CD14-positive monocyte (primary cell): ENCODE measurements around the gene RFX1. TPM values are rescaled to one million over a fixed set of nuclear protein-coding genes. Genes with fewer than 3 reads are reported as not detected.
A peak's percentile ranks its signal among the peaks of the same experiment; 100 is the strongest.

Experiments used
- DNase-seq, 3 donors: peaks; one replicate each; pipeline ENCODE4 v3.0.0-alpha.2; 2011 to 2022
- H2AFZ ChIP-seq: 2 replicates; pipeline ENCODE4 v1.6.0; 2012; ENCODE audit warnings: mild to moderate bottlenecking, low read depth, low read length, inconsistent platforms; ENCODE audit not compliant: insufficient read depth, poor library complexity, severe bottlenecking
- H3K27ac ChIP-seq, 2 donors: 1 replicate in 1 of 2; 2 replicates in 1 of 2; pipeline ENCODE4 v1.5.1; 2012 to 2013; ENCODE audit warnings: low read length in 2 of 2, control low read depth in 1 of 2, inconsistent platforms in 1 of 2, low read depth in 1 of 2, mild to moderate bottlenecking in 1 of 2
- H3K27me3 ChIP-seq, 2 donors: one replicate each; pipeline versions ENCODE4 v1.6.0 to v1.6.1; 2011 to 2013; ENCODE audit warnings: low read length in 2 of 2; ENCODE audit not compliant: control insufficient read depth in 2 of 2, insufficient read depth in 2 of 2
- H3K36me3 ChIP-seq, 2 donors: replicated peaks in 1 of 2; 1 replicate in 1 of 2; 2 replicates in 1 of 2; pipeline versions ENCODE4 v1.5.1 to v1.6.1; 2012 to 2013; ENCODE audit warnings: low read length in 2 of 2, control low read depth in 1 of 2, inconsistent platforms in 1 of 2, mild to moderate bottlenecking in 1 of 2; ENCODE audit not compliant: insufficient read depth in 2 of 2, control insufficient read depth in 1 of 2
- H3K4me1 ChIP-seq, 2 donors: 1 replicate in 1 of 2; 2 replicates in 1 of 2; pipeline versions ENCODE4 v1.5.1 to v1.6.1; 2012 to 2013; ENCODE audit warnings: low read length in 2 of 2, control low read depth in 1 of 2, inconsistent platforms in 1 of 2, mild to moderate bottlenecking in 1 of 2, moderate library complexity in 1 of 2; ENCODE audit not compliant: insufficient read depth in 2 of 2, control insufficient read depth in 1 of 2
- H3K4me2 ChIP-seq: replicated peaks from 2 replicates; pipeline ENCODE3; 2012; ENCODE audit warnings: low read length, moderate library complexity, mild to moderate bottlenecking; ENCODE audit not compliant: poor library complexity, severe bottlenecking; ENCODE audit errors: extremely low read depth
- H3K4me3 ChIP-seq, 3 experiments: fragments of 200-600 bp in 1 of 3; sonication (generic) in 1 of 3; replicated peaks in 1 of 3; 1 replicate in 2 of 3; 2 replicates in 1 of 3; pipeline ENCODE4 v1.5.1; 2011 to 2013; ENCODE audit warnings: low read length in 3 of 3, mild to moderate bottlenecking in 3 of 3, control low read depth in 2 of 3, low read depth in 2 of 3, inconsistent platforms in 1 of 3, moderate library complexity in 1 of 3
- H3K79me2 ChIP-seq: 2 replicates; pipeline ENCODE4 v1.6.0; 2012; ENCODE audit warnings: mild to moderate bottlenecking, control low read depth, inconsistent platforms, low read length, moderate library complexity; ENCODE audit not compliant: insufficient read depth
- H3K9ac ChIP-seq: 2 replicates; pipeline ENCODE4 v1.6.0; 2017; ENCODE audit warnings: low read length, mild to moderate bottlenecking; ENCODE audit not compliant: insufficient read depth, poor library complexity, severe bottlenecking
- H3K9me3 ChIP-seq, 2 donors: replicated peaks in 1 of 2; 1 replicate in 1 of 2; 2 replicates in 1 of 2; pipeline versions ENCODE4 v1.5.1 to v1.6.1; 2012 to 2013; ENCODE audit warnings: low read length in 2 of 2, control low read depth in 1 of 2; ENCODE audit not compliant: control insufficient read depth in 1 of 2, insufficient read depth in 1 of 2
- H4K20me1 ChIP-seq: 2 replicates; pipeline ENCODE4 v1.6.0; 2012; ENCODE audit warnings: mild to moderate bottlenecking, low read length, control low read depth, moderate library complexity; ENCODE audit not compliant: insufficient read depth
- H3K27ac Mint-ChIP-seq, 7 donors: one replicate each; pipeline ENCODE4 v1.8.0; 2020; ENCODE audit warnings: mild to moderate bottlenecking in 7 of 7, mixed read lengths in 7 of 7, moderate library complexity in 6 of 7, inconsistent platforms in 2 of 7
- H3K27me3 Mint-ChIP-seq, 3 donors: one replicate each; pipeline ENCODE4 v1.8.0; 2021 to 2022; ENCODE audit warnings: low read depth in 3 of 3, mild to moderate bottlenecking in 3 of 3, mixed read lengths in 3 of 3, moderate library complexity in 3 of 3, inconsistent platforms in 1 of 3
- H3K36me3 Mint-ChIP-seq, 2 donors: one replicate each; pipeline ENCODE4 v1.8.0; 2020; ENCODE audit warnings: mixed read lengths in 2 of 2, inconsistent platforms in 1 of 2, mild to moderate bottlenecking in 1 of 2
- H3K4me1 Mint-ChIP-seq: one replicate; pipeline ENCODE4 v1.8.0; 2020; ENCODE audit warnings: mild to moderate bottlenecking, mixed read lengths
- H3K4me3 Mint-ChIP-seq, 2 donors: one replicate each; pipeline ENCODE4 v1.8.0; 2020; ENCODE audit warnings: mild to moderate bottlenecking in 2 of 2, mixed read lengths in 2 of 2, moderate library complexity in 1 of 2
- H3K9me3 Mint-ChIP-seq, 7 donors: one replicate each; pipeline ENCODE4 v1.8.0; 2020 to 2022; ENCODE audit warnings: mixed read lengths in 7 of 7, mild to moderate bottlenecking in 6 of 7, moderate library complexity in 6 of 7, inconsistent platforms in 2 of 7
- WGBS: methylation state at CpG from one replicate; pipeline ENCODE4 v1.1.5; 2013; ENCODE audit warnings: missing lambda C conversion rate; ENCODE audit not compliant: insufficient coverage; 5-methylcytosine and 5-hydroxymethylcytosine counted together
- intact Hi-C, 2 donors: fragments of 100-400 bp; cut with micrococcal nuclease; formaldehyde crosslinking; loops; one replicate each; pipeline versions ENCODE4 v1.15.0 to v1.15.1; 2023
- polyA plus RNA-seq, 3 donors: library from polyadenylated mRNA; depleted of rRNA in 1 of 3; unstranded in 2 of 3; stranded (reverse) in 1 of 3; fragments of 300-500 nt in 2 of 3; fragments of >200 nt in 1 of 3; fragmentation: Illumina TruSeq in 2 of 3; gene quantifications; 1 replicate in 2 of 3; 2 replicates in 1 of 3; pipeline ENCODE4 v1.2.3, GENCODE V29; 2012 to 2021
- TF ChIP-seq, protein P1 (sequence below): fragments of 200-600 bp; IDR thresholded peaks from one replicate; pipeline ENCODE4 v1.8.0; 2022; ENCODE audit warnings: antibody characterized with exemption, mild to moderate bottlenecking

RFX1 gene
- polyA plus RNA-seq, 3 donors, result 0.89 to 12.8 (median 0.95) TPM

DNA sequence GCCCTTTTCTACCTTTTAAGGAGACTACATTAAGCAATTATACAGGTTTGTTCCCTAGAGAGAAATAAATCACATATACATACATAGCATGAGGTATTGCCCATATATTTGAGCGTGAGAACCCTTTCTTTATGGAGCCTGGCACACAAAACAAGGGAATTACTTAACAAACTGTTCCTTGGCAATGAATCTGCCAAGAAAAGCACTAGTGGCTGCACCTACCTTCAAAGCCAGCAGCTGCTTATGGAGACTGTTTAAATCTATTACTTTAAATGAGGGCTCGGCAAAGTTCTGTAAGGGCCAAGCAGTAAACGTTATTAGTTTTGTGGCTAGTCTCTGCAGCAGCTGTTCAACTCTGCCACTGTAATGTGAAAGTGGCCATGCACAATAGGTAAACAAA, 7.0 kb downstream of the RFX1 start:
- peaks cover 86% of the 10 kb centered on the region for H3K79me2 ChIP-seq
- H3K4me1 ChIP-seq, result peaks cover 19 to 24% of the 10 kb centered on the region in 2 donors

DNA sequence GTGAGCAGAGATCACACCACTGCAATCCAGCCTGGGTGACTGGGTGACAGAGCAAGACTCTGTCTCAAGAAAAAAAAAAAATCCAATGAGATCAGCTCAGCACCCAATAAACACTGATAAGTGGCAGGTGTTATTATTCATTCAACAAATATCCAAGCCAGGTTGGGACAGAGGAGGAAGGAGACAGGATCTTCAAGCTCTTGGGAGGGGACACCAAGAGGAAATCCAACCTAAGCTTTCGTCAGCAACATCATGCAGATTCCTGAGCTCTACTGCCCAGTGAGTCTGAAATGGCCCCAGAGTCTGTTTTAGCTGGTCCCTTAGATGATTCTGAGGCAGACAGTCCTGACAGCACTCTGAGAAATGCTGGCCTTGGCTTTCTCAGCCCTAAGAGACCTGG, 7.7 kb downstream of the RFX1 start:
- H3K9me3 ChIP-seq, result peaks cover 4 to 7% of the 10 kb centered on the region in 2 donors
- peaks cover 20 to 61% of the 10 kb centered on the region in 2 donors for H3K36me3 ChIP-seq
- Mint-ChIP-seq H3K4me1 (peaks cover 18% of the 10 kb centered on the region), H3K36me3 (peaks cover 25 to 60% of the 10 kb centered on the region in 2 donors), H3K9me3 (peaks cover 0 to 9% (median 4%) of the 10 kb centered on the region in 7 donors), H3K27ac (peak overlapping the region in 2 of 7 donors; percentile 26 to 43), H3K27me3 (peaks cover 0 to 1% (median 0%) of the 10 kb centered on the region in 3 donors), H3K4me3 (no peak overlapping the region)
- peaks cover 12 to 17% of the 10 kb centered on the region in 2 donors for H3K4me1 ChIP-seq
- no peak overlapping the region for H3K9ac ChIP-seq
- no peak for DNase-seq
- intact Hi-C loops, result loop anchor here in 1 of 2 donors (5.0 kb wide), 1 partner anchor 34 kb away; the partner anchor contains the start of gene IL27RA
- H3K4me2 ChIP-seq, result no peak overlapping the region
- TF ChIP-seq, protein P1, sequence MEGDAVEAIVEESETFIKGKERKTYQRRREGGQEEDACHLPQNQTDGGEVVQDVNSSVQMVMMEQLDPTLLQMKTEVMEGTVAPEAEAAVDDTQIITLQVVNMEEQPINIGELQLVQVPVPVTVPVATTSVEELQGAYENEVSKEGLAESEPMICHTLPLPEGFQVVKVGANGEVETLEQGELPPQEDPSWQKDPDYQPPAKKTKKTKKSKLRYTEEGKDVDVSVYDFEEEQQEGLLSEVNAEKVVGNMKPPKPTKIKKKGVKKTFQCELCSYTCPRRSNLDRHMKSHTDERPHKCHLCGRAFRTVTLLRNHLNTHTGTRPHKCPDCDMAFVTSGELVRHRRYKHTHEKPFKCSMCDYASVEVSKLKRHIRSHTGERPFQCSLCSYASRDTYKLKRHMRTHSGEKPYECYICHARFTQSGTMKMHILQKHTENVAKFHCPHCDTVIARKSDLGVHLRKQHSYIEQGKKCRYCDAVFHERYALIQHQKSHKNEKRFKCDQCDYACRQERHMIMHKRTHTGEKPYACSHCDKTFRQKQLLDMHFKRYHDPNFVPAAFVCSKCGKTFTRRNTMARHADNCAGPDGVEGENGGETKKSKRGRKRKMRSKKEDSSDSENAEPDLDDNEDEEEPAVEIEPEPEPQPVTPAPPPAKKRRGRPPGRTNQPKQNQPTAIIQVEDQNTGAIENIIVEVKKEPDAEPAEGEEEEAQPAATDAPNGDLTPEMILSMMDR, result no peak
- no peak overlapping the region for H3K27ac ChIP-seq
- H3K4me3 ChIP-seq, result no peak overlapping the region
- no peak overlapping the region for H2AFZ ChIP-seq
- peaks cover 7% of the 10 kb centered on the region for H4K20me1 ChIP-seq
- 100% methylated on average over 1 of the region's 1 CpG for WGBS
- H3K79me2 ChIP-seq, result peaks cover 83% of the 10 kb centered on the region
- no peaks in the 10 kb centered on the region for H3K27me3 ChIP-seq

More for the DNA sequence above, 7.0 kb downstream of the RFX1 start:
- Histone ChIP-seq H4K20me1 (peaks cover 7% of the 10 kb centered on the region), H2AFZ (no peak overlapping the region), H3K4me2 (no peak overlapping the region), H3K36me3 (peaks cover 19 to 56% of the 10 kb centered on the region in 2 donors), H3K9ac (no peak overlapping the region), H3K9me3 (peaks cover 4 to 7% of the 10 kb centered on the region in 2 donors), H3K27me3 (no peaks in the 10 kb centered on the region), H3K27ac (no peak overlapping the region), H3K4me3 (no peak overlapping the region)
- no peak overlapping the region for H3K4me3 Mint-ChIP-seq
- peaks cover 0 to 9% (median 4%) of the 10 kb centered on the region in 7 donors for H3K9me3 Mint-ChIP-seq
- DNase-seq, result no peak
- H3K27ac Mint-ChIP-seq, result no peak overlapping the region
- TF ChIP-seq, protein P1, result no peak
- H3K27me3 Mint-ChIP-seq, result peaks cover 0 to 1% (median 0%) of the 10 kb centered on the region in 3 donors
- H3K4me1 Mint-ChIP-seq, result peaks cover 24% of the 10 kb centered on the region
- peaks cover 25 to 56% of the 10 kb centered on the region in 2 donors for H3K36me3 Mint-ChIP-seq
- intact Hi-C loops, result loop anchor here in 1 of 2 donors (5.0 kb wide), 1 partner anchor 33 kb away; the partner anchor contains the start of gene IL27RA
- 100% methylated on average over 1 of the region's 3 CpGs for WGBS
